ENCODE results near the gene GRK5.

Gene GRK5

GRCh38 chr10:119378737-119379067 lies 171.3 kb downstream of the GRK5 start:
- no peak for DNase-seq (ENCODE audit: low read depth)

DNA sequence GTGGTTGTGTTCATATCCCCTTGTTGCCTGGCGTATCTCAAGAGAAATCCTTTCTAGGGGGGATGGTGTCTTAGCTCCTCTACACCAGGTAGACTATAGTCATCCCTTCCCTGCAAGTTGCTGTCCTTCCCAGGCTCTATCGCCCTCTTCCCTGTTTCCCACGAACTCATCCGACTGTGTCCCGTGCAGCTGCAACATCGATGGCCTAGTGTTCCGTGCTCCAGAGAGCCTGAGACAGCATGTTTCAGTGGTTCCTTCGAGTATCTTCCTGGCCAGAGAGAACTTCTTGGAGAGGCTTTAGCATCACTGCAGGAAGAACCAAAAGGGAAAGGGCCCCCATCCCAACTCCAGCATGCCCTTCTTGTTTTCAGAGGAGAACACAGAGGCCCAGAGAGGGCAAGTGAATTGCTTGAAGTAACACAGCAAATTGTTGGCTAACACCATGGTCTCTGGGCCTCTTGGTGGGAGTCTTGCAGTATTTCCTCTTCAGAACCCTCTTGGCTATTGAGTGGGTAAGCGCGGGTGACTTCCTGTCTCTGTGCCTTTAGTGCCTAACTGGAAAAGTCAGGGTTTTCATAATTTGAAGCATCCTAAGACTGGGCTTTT lies 172.2 kb downstream of the GRK5 start:
- no peak for DNase-seq (ENCODE audit: low read depth)

DNA sequence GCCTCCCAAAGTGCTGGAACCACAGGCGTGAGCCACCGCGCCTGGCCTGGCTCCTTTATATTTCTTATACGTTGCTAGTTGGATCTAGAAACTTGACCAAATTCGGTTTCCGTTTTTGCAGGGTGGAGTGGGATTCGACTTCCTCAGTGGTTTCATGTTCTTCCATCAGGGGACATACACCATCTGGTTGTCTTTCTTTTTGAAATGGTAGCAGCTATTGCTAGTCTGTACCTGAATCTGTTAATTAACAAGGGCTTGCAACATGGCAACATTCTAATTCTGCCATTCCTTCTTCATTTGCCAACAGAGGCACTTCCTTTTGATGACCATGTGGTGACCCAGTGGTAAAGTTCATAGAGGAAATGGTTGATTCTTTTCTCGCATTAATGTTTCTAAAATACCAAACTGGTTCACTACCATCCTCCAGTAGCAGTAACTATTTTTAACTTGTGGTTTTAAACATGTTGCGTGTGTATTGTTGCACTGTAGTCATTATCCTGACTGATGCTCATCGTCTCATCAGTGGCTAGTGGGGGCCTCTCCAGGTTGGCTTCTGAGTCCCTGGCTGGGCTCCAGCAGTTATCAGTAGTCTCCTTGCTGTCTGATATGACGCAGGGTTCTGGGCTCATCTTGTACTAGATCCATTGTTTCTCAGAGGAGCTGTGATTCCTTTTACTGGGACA lies 175.9 kb downstream of the GRK5 start:
- DNase-seq (ENCODE audit: low read depth): no peak

- no peak for DNase-seq (ENCODE audit: low read depth)
Observed at GRCh38 chr10:119384127-119384526, 176.8 kb downstream of the GRK5 start.

GRCh38 chr10:119386666-119387065 lies 179.3 kb downstream of the GRK5 start:
- DNase-seq (ENCODE audit: low read depth): no peak

DNA sequence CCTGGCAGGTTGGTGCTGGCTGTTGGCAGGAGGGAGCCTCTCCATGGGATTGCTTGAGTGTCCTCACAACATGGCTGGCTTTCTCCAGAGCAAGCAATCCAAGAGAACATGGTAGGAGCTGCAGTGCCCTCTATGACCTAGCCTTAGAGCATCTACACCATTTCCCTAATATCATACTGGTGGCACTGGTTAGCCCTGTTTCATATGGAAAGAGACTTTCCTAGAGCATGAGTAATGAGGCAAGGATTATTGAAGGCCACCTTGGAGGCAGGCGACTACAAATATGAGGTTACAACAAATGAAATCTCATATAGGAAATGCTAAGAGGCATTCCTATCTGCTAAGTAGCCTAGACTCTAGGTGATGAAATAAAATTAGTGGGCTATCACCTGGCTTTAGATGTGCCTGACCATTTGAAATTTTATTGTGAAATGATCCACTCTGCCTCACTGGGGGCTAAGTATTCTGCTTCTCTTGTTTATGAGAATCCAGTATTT lies 181.5 kb downstream of the GRK5 start:
- no peak for DNase-seq (ENCODE audit: low read depth)

DNA sequence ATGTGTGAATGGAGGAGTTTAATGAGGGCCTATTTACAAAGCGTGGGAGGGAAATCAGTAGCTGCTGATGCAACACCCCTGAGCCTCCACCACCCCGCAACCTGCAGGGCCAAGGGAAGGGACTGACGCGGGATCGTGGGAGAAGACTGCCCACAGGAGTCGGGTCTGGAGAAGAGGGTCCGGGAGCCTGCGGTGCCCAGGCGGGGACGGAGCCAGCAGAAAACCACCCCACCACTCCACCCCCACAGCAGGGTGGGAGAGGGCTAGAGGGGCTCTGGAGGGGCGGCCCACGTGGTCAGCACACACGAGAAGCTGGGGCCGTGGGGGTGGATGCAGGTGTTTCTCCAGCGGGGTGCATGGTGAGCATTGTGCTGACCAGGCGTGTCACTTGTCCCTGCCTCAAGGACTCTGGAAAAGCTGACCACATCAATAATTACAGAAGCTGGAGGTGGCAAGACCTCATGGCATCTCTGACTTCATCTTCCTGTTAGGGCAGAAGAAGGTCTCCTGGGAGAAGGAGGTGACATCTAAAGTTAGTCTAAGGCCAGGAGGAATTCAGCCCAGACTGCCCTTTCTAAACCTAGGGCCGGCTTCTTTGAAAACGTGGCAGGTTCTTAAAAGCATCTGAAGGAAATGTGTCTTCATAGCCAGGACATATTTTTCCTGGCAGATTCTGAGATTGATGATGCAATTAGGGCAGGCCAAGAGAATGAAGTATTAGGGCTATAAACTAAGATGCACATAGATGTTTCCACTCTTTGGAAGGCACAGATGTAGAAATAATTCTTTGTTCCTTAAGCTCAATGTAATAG lies 184.3 kb downstream of the GRK5 start:
- DNase-seq (ENCODE audit: low read depth): no peak

DNA sequence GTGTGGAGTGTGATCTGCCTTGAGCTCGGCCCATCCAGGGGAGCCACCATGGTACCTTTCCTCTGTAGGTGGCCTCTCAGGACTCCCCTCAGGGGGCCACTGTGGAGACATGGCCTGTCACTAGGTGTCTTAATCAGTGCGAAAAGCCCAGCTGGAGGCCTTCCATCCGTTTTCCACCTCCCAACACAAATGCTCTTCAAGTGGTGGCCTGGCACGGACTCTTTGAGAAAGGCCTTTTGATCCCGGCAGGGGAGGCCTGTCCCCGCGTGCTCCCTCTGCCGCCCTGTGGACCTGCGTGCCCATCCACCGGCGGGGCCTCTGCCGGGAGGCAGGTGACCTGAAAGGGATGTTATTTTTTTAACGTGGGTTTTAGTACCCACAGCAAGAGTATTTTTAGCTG lies 185.6 kb downstream of the GRK5 start:
- no peak for DNase-seq (ENCODE audit: low read depth)

- DNase-seq (ENCODE audit: low read depth): no peak
Observed at GRCh38 chr10:119393421-119393820, 186.1 kb downstream of the GRK5 start.

DNA sequence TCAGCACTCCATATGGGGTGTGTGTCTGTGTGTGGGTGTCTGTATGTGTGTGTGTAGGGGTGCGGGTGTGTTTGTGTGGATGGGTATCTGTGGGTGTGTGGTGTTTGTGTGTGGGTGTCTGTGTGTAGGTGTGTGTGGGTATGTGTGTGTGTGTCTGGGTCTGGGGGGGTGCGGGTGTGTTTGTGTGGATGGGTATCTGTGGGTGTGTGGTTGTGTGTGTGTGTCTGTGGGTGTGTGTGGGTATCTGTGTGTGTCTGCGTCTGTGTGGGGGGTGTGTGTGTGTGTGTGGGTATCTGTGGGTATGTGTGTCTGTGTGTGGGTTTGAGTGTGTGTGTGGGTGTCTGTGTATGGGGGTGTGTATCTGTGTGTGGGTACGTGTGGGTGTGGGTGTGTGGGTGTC lies 186.5 kb downstream of the GRK5 start:
- DNase-seq (ENCODE audit: low read depth): no peak

DNA sequence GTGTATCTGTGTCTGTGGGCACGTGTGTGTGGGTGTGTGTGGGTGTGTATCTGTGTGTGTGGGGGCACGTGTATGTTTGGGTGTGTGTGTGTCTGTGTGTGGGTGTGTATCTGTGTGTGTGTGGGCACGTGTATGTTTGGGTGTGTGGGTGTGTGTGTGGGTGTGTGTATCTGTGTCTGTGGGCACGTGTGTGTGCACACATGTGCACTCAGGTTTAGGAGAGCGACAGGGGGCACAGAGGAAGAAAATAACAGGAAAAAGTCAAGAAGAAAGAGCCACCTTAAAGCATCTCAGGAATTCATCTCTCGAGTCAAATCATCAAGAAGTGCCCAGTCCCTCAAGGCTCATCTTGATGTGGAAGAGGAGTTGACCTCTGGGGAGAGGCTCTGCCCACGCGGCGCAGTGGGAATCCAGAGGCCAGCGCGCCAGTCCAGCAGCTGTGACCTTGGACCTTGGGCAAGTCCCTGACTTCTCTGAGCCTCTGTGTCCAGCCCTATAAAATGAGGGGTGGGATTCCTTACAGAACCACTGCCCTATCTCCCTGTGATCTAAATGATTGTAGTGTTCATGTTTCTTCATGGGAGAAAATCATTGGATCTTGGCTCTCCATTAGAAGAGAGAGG lies 187.4 kb downstream of the GRK5 start:
- DNase-seq (ENCODE audit: low read depth): no peak

GRCh38 chr10:119395280-119396007 lies 188.1 kb downstream of the GRK5 start:
- no peak for DNase-seq (ENCODE audit: low read depth)

DNA sequence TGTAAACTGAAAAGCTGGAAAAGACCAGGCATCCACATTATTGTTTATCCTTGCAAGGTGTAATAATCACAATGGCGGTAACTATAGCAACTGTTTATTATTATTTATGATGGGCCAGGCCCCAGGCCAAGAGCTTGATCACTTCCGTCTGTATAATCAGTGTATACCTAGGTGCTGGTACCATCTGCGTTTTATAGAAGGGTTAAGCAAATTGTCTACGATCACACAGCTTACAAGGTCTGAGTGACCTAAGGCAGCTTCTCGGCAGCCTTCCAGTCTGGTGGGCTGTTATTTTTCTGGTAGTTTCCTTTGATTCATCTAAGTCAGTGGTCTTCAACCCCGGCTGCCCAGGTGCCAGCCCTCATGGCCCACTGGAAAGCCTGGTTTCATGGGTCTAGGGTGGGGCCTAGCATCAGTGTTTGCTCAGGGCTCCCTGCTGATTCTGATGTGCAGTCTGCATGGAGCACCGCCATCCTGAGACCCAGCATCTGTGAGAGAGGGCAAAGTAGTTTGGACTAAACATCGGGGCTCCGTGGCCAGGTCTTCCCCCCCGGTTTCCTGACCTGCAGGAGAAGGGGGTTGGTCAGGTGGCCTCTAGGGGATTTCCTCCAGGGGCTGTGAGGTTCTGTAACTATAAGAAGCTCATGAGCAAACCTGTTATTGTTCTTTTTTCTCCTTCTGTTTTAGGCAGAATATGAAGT lies 188.8 kb downstream of the GRK5 start:
- DNase-seq (ENCODE audit: low read depth): no peak

DNA sequence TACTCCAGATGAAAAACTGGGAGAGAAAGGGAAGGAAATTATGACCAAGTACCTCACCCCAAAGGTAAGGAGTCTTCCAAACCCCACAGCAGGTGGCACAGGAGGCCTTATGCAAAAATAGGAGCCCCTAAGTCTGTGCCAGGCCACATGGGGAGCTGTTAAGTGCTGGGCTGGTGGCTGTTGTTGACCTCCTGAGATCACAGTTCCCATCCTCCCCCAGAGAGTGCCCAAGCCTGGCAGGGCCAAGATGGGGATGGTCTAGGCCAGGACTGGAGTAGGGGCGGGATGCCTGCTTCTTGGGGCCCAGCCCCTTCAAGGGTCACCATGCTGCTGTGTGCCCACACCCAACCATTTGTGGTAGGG lies 189.3 kb downstream of the GRK5 start:
- no peak for DNase-seq (ENCODE audit: low read depth)

- DNase-seq (ENCODE audit: low read depth): no peak
Observed at GRCh38 chr10:119397416-119397815, 190.0 kb downstream of the GRK5 start.

DNA sequence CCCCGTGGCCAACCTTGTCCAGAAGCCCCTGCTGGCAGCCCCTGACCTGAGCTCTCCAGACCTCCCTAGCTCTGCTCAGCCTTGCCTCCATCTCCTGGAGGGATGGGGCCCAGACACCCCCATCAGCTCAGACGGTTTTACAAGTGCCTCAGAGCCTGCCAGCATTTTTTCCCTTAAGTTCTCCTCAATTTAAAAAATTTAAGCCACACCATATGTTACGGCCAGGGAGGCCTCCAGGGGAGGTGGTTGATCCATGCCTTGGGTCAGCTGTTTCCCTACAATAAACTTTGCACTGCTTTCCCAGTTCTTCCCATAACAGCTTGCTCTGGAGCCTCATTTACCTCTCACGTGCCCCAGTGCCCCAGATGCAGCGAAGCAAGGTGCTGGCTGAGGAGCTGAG lies 191.6 kb downstream of the GRK5 start:
- no peak for DNase-seq (ENCODE audit: low read depth)

DNA sequence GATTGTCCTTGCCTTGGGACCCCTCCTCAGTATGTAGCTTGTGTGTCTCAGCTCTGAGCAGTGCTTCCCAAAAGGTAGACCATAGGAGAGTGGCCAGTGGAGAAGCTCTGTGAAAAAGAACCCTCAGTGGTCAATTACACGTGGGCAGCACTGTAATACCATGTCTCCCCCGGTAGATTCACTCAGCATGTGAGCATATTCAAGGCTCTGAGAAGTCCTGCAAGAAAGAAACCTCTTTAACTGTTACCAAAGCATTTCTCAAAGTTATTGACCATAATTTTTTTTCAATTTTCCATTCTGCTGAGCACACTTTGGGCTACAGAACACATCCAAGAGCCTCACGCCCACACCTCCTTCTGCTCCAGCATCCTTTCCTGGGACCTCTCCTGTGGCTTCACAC lies 192.1 kb downstream of the GRK5 start:
- no peak for DNase-seq (ENCODE audit: low read depth)

GRCh38 chr10:119401671-119402395 lies 194.5 kb downstream of the GRK5 start:
- DNase-seq (ENCODE audit: low read depth): no peak

GRCh38 chr10:119403921-119404320 lies 196.6 kb downstream of the GRK5 start:
- no peak for DNase-seq (ENCODE audit: low read depth)

DNA sequence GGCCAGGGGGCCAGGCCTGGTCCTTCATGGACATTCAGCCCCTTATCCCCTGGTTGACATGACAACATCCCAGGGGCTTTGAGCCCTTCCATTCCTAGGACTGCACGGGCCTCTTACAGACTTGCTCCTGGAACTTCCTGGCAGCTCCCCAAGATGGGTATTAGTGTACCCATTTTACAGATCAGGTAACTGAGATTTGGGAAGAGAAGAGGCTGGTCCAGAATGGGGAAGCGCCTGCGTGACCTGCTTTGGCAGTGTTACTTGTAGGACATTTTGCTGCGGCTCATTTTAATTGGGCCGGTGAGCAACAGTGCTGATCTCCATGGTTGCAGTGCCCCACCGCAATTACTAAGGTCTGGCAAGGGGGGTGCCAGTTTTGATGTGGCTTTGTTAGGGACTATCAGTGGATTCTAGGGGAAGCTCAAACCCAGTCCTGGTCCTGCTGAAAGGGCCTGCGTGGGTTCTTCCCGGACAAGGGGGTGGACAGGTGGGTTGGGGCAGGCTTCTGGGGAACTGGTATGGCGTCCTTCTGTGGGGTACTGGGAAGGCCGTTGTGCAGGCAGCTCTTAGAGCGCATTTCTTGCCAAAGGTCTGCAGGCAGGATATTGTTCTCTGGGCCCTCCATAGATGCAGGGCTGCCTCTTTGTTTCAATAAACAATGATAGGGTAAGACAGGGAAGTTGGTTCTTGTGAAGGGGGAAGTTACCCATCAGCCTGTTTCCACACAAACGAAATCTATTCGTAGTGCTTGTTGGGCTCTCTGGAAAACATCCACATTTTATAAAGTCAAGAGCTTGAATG lies 197.5 kb downstream of the GRK5 start:
- DNase-seq (ENCODE audit: low read depth): no peak

All from stimulated activated CD8-positive, alpha-beta memory T cell treated with anti-CD3 and anti-CD28 coated beads, Interleukin-15, amount 100 ng/mL, for 1 hour (primary cell).